ENCODE results near the gene NFYC. TPM values are rescaled to one million over a fixed set of nuclear protein-coding genes. Genes with fewer than 3 reads are reported as not detected.

NFYC gene
- total RNA-seq, 2 experiments from 2014 or later = 53.6 to 85.4 TPM

- Mint-ChIP-seq H3K27me3 (no peaks in the 10 kb centered on the region), H3K36me3 (ENCODE audit: low read depth) (peaks cover 45% of the 10 kb centered on the region), H3K4me1 (peaks cover 50% of the 10 kb centered on the region), H3K4me3 (no peak overlapping the region), H3K27ac (no peak overlapping the region), H3K9me3 (ENCODE audit: low read depth) (no peaks in the 10 kb centered on the region)
- intact Hi-C loops (cut with DNase I, micrococcal nuclease) = no loop called here
- ChIA-PET POLR2A (no interaction called here), CTCF (interaction anchor here (0.7 kb wide), 1 partner anchor 56 kb away, joined by 3 read pairs; no protein-coding TSS in a partner anchor)
- DNase-seq = no peak
- ATAC-seq = no peak
Measured at GRCh38 chr1:40748841-40749718, 57.6 kb downstream of the NFYC start.

DNA sequence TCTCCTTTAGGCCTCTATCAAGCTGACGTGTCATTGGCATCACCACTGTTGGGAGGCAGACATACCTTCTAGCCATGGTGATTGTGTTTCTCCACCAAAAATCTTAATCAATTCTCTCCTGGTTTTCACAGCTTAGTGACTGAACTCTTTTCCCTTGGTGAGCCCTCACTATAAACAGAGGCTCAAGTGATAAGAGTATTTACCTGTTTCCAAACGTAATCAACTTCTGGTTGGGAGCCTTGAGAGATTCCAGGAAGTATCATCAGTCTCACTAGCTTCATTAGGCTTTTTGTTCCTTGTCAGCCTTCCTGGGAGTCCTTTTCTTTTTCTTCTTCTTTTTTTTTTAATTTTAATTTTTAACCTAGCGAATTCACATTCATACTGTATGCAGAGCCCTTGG, 58.3 kb downstream of the NFYC start:
- DNase-seq = no peak
- H3K4me3 Mint-ChIP-seq = no peak overlapping the region
- no peaks in the 10 kb centered on the region for H3K9me3 Mint-ChIP-seq (ENCODE audit: low read depth)
- ChIA-PET POLR2A (no interaction called here), CTCF (interaction anchor here (1.0 kb wide), 1 partner anchor 14 kb away, joined by 3 read pairs; no protein-coding TSS in a partner anchor)
- H3K27me3 Mint-ChIP-seq = no peaks in the 10 kb centered on the region
- peaks cover 46% of the 10 kb centered on the region for H3K4me1 Mint-ChIP-seq
- intact Hi-C loops (cut with DNase I, micrococcal nuclease) = no loop called here
- H3K36me3 Mint-ChIP-seq (ENCODE audit: low read depth) = peaks cover 45% of the 10 kb centered on the region
- no peak overlapping the region for H3K27ac Mint-ChIP-seq
- no peak for ATAC-seq

- CTCF ChIA-PET = interaction anchor here (1.0 kb wide), 1 partner anchor 13 kb away, joined by 3 read pairs; no protein-coding TSS in a partner anchor
- no peak overlapping the region for H3K27ac Mint-ChIP-seq
- H3K36me3 Mint-ChIP-seq (ENCODE audit: low read depth) = peaks cover 44% of the 10 kb centered on the region
- peaks cover 39% of the 10 kb centered on the region for H3K4me1 Mint-ChIP-seq
- no peaks in the 10 kb centered on the region for H3K27me3 Mint-ChIP-seq
- DNase-seq = no peak
- H3K9me3 Mint-ChIP-seq (ENCODE audit: low read depth) = no peaks in the 10 kb centered on the region
- POLR2A ChIA-PET = no interaction called here
- intact Hi-C loops (cut with DNase I, micrococcal nuclease) = no loop called here
- H3K4me3 Mint-ChIP-seq = no peak overlapping the region
- ATAC-seq = no peak
Measured at GRCh38 chr1:40750451-40750908, 59.0 kb downstream of the NFYC start.

- Mint-ChIP-seq H3K9me3 (ENCODE audit: low read depth) (no peaks in the 10 kb centered on the region), H3K4me1 (peaks cover 27% of the 10 kb centered on the region), H3K27ac (peak overlapping the region; percentile 17), H3K36me3 (ENCODE audit: low read depth) (peaks cover 46% of the 10 kb centered on the region), H3K27me3 (no peaks in the 10 kb centered on the region), H3K4me3 (no peak overlapping the region)
- no peak for ATAC-seq
- no peak for DNase-seq
- CTCF ChIA-PET = interaction anchor here (2.7 kb wide), 1 partner anchor 60 kb away, joined by 9 read pairs; the partner anchor contains the start of gene NFYC
- intact Hi-C loops (cut with DNase I, micrococcal nuclease) = loop anchor here in 1 of 2 experiments (2.0 kb wide), 2 partner anchors 61 to 123 kb away; partner anchors contain the start of gene NFYC
- POLR2A ChIA-PET = interaction anchor here (3.0 kb wide), 1 partner anchor 60 kb away, joined by 14 read pairs; the partner anchor contains the start of gene NFYC
Measured at GRCh38 chr1:40751802-40752201, 60.3 kb downstream of the NFYC start.

DNA sequence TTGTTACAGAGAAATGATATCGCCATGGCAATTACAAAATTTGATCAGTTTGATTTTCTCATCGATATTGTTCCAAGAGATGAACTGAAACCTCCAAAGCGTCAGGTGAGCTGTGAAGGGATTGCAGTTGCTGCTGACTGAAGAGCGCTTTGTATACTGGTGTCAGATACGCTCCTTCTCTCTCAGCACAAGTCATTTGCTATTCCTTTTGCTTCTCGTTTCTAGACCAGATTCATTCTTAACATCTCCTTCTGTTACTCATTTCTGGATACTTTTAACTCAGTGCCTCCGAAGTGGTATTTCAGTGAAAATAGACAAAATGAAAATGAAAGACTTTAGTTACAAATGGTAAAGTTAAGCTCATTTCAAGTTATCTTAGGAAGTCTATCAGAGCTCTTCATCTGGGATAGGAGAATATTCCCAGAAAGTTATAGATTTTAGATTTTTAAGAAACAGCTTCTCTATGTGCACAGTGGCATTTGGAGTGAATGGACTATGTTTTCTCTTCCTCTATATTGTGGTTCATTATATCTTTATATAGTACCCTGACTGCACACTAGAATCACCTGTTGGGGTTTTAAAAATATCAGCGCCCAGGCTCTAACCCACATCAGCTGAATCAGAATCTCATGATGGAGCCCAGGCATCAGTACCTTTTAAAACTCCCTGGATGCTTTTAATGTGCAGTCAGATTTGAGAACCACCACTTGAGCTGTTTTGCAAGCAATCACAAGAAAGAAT, 61.8 kb downstream of the NFYC start:
- Mint-ChIP-seq H3K27ac (peak overlapping the region; percentile 65), H3K9me3 (ENCODE audit: low read depth) (no peaks in the 10 kb centered on the region), H3K36me3 (ENCODE audit: low read depth) (peaks cover 41% of the 10 kb centered on the region), H3K4me1 (peaks cover 27% of the 10 kb centered on the region), H3K4me3 (no peak overlapping the region), H3K27me3 (no peaks in the 10 kb centered on the region)
- POLR2A ChIA-PET = interaction anchor here (0.6 to 3.0 kb wide), 2 partner anchors 62 to 437 kb away, joined by 4 to 14 read pairs; partner anchors contain the start of genes COL9A2 and NFYC
- ATAC-seq = peak; percentile 96
- peak; percentile 24 for DNase-seq
- CTCF ChIA-PET = interaction anchor here (0.6 to 6.3 kb wide), 8 partner anchors 10 to 590 kb away, joined by 3 to 48 read pairs (median 4); partner anchors contain the start of gene NFYC
- intact Hi-C loops (cut with DNase I, micrococcal nuclease) = loop anchor here in 1 of 2 experiments (1.0 to 2.0 kb wide), 4 partner anchors 11 to 226 kb away; partner anchors contain the start of genes CTPS1 and NFYC

GRCh38 chr1:40754201-40754600, 62.7 kb downstream of the NFYC start:
- POLR2A ChIA-PET = interaction anchor here (3.0 kb wide), 1 partner anchor 63 kb away, joined by 14 read pairs; the partner anchor contains the start of gene NFYC
- no peaks in the 10 kb centered on the region for H3K27me3 Mint-ChIP-seq
- DNase-seq = no peak
- CTCF ChIA-PET = interaction anchor here (0.6 to 6.3 kb wide), 7 partner anchors 10 to 199 kb away, joined by 3 to 48 read pairs (median 5); no protein-coding TSS in a partner anchor
- H3K4me3 Mint-ChIP-seq = no peak overlapping the region
- H3K27ac Mint-ChIP-seq = no peak overlapping the region
- intact Hi-C loops (cut with DNase I, micrococcal nuclease) = no loop called here
- peaks cover 41% of the 10 kb centered on the region for H3K36me3 Mint-ChIP-seq (ENCODE audit: low read depth)
- H3K4me1 Mint-ChIP-seq = peaks cover 27% of the 10 kb centered on the region
- no peak for ATAC-seq
- no peaks in the 10 kb centered on the region for H3K9me3 Mint-ChIP-seq (ENCODE audit: low read depth)

GRCh38 chr1:40755067-40755466, 63.6 kb downstream of the NFYC start:
- Mint-ChIP-seq H3K36me3 (ENCODE audit: low read depth) (peaks cover 44% of the 10 kb centered on the region), H3K9me3 (ENCODE audit: low read depth) (no peaks in the 10 kb centered on the region), H3K4me3 (no peak overlapping the region), H3K27me3 (no peaks in the 10 kb centered on the region), H3K4me1 (peaks cover 27% of the 10 kb centered on the region), H3K27ac (no peak overlapping the region)
- POLR2A ChIA-PET = no interaction called here
- DNase-seq (no peak), ATAC-seq (no peak)
- CTCF ChIA-PET = interaction anchor here (0.6 to 6.3 kb wide), 7 partner anchors 9 to 198 kb away, joined by 3 to 48 read pairs (median 4); no protein-coding TSS in a partner anchor
- intact Hi-C loops (cut with DNase I, micrococcal nuclease) = no loop called here

DNA sequence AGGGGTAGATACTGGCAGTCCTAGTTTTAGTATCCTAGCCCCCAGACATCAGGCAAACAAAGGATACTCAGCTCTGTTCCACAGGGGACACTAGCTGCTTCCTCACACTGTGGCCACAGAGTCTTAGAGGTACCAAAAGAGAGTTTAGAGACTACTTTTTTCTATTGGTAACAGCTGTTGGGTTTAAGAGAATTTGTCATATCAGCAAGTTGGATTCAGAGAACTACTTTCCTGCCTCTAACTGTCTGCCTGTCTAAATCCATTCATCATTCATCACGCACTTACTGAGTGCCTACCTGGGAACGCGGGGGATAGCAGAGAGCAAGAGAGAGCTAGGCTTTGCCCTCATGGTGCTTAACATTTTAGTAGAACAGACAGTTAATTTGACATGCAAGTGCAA, 65.0 kb downstream of the NFYC start:
- Mint-ChIP-seq H3K27ac (no peak overlapping the region), H3K4me3 (no peak overlapping the region), H3K4me1 (peaks cover 22% of the 10 kb centered on the region), H3K36me3 (ENCODE audit: low read depth) (peaks cover 47% of the 10 kb centered on the region), H3K9me3 (ENCODE audit: low read depth) (no peaks in the 10 kb centered on the region), H3K27me3 (no peaks in the 10 kb centered on the region)
- intact Hi-C loops (cut with DNase I, micrococcal nuclease) = no loop called here
- no peak for DNase-seq
- POLR2A ChIA-PET = no interaction called here
- ATAC-seq = no peak
- CTCF ChIA-PET = interaction anchor here (1.0 to 6.3 kb wide), 4 partner anchors 8 to 94 kb away, joined by 3 to 48 read pairs (median 8); no protein-coding TSS in a partner anchor

- Mint-ChIP-seq H3K4me3 (no peak overlapping the region), H3K27ac (no peak overlapping the region), H3K36me3 (ENCODE audit: low read depth) (peaks cover 48% of the 10 kb centered on the region), H3K9me3 (ENCODE audit: low read depth) (no peaks in the 10 kb centered on the region), H3K4me1 (peaks cover 18% of the 10 kb centered on the region), H3K27me3 (no peaks in the 10 kb centered on the region)
- ChIA-PET POLR2A (no interaction called here), CTCF (interaction anchor here (0.5 to 6.3 kb wide), 4 partner anchors 7 to 94 kb away, joined by 3 to 48 read pairs (median 6); no protein-coding TSS in a partner anchor)
- ATAC-seq (no peak), DNase-seq (no peak)
- intact Hi-C loops (cut with DNase I, micrococcal nuclease) = no loop called here
Measured at GRCh38 chr1:40757084-40757483, 65.6 kb downstream of the NFYC start.

DNA sequence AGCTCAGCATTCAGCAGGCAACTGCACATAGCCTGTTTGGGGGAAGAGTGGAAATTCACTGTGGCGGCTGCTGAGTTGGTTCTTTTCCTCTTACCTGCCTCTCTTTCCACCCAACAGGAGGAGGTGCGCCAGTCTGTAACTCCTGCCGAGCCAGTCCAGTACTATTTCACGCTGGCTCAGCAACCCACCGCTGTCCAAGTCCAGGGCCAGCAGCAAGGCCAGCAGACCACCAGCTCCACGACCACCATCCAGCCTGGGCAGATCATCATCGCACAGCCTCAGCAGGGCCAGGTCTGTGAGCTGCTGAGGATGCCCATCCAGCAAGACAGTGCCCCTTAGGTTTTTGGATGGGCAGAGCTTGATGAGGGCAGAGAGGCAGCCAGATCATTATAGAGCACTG, 66.5 kb downstream of the NFYC start:
- H3K27me3 Mint-ChIP-seq = no peaks in the 10 kb centered on the region

More for the DNA sequence above, 66.5 kb downstream of the NFYC start:
- no peak for DNase-seq
- ChIA-PET CTCF (interaction anchor here (1.5 to 6.3 kb wide), 2 partner anchors 11 to 14 kb away, joined by 3 to 48 read pairs; no protein-coding TSS in a partner anchor), POLR2A (interaction anchor here (1.1 kb wide), 1 partner anchor 20 kb away, joined by 3 read pairs; no protein-coding TSS in a partner anchor)
- Mint-ChIP-seq H3K36me3 (ENCODE audit: low read depth) (peaks cover 47% of the 10 kb centered on the region), H3K4me3 (no peak overlapping the region), H3K27ac (no peak overlapping the region), H3K4me1 (peaks cover 17% of the 10 kb centered on the region), H3K9me3 (ENCODE audit: low read depth) (no peaks in the 10 kb centered on the region)
- no peak for ATAC-seq
- intact Hi-C loops (cut with DNase I, micrococcal nuclease) = no loop called here

Data from activated CD4-positive, alpha-beta T cell treated with anti-CD3 and anti-CD28 coated beads for 36 hours (primary cell).